ENCODE data around the gene ANKZF1.

The ANKZF1 gene

GRCh38 chr2:219261024-219261855, 31.6 kb downstream of the ANKZF1 start:
- no peak for DNase-seq

DNA sequence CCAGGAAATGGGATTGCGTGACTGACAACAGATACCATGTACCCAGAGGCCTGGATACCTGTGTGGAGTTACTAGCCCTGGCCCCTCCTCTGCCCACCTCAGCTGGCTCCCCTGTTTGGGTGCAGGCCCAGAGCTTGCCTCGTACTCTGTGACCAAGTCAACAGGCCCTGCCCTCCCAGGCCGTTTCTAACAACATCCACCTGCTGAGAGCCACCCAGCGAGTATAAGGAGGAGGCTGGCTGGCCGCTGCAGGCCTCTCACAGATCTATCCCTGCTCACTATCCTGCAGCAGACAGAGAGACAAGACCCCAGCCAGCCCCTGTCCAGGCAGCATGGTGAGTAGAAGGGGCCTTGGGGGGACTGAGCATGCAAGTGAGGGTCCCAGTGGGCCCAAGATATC, 36.6 kb downstream of the ANKZF1 start:
- DNase-seq: no peak

DNA sequence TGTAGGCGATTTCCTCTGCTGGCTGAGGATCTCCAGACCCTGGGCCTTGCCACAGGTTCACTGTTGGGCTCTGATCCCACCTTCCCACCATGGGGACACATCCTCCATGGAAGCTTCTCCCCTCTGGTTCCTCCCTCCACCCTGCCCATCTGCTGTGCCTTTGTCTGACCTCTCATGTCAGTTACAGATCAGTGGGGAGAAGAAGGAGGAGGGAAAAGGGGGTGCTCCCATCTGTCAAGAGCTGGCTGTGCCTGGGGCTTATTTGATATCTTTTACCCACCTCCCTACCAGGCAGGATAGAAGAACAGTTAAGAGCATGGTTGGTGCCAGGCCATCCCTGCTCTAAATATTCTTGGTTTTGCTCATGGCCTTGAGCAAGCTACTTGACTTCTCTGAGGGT, 37.3 kb downstream of the ANKZF1 start:
- DNase-seq: no peak

GRCh38 chr2:219268294-219268693, 38.7 kb downstream of the ANKZF1 start:
- no peak for DNase-seq

- DNase-seq: peak; percentile 22 to 43
Measured at GRCh38 chr2:219269362-219270054, 39.9 kb downstream of the ANKZF1 start.

DNA sequence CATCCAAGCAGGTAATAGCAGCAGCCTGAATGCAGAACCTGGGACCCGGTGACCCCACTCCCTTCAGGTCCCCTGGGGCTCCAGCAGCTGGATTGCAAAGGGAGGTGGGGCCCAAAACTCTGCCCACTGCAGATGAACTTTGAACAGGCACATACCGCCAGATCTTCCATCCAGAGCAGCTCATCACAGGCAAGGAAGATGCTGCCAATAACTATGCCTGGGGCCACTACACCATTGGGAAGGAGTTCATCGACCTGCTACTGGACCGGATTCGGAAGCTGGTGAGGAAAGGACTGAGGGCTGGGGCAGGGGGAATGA, 40.4 kb downstream of the ANKZF1 start:
- no peak for DNase-seq

GRCh38 chr2:219271021-219271420, 41.4 kb downstream of the ANKZF1 start:
- DNase-seq: no peak

- DNase-seq: no peak
Measured at GRCh38 chr2:219272356-219272755, 42.8 kb downstream of the ANKZF1 start.

GRCh38 chr2:219272995-219273394, 43.4 kb downstream of the ANKZF1 start:
- no peak for DNase-seq

- DNase-seq: no peak
Measured at GRCh38 chr2:219273937-219274336, 44.3 kb downstream of the ANKZF1 start.

DNA sequence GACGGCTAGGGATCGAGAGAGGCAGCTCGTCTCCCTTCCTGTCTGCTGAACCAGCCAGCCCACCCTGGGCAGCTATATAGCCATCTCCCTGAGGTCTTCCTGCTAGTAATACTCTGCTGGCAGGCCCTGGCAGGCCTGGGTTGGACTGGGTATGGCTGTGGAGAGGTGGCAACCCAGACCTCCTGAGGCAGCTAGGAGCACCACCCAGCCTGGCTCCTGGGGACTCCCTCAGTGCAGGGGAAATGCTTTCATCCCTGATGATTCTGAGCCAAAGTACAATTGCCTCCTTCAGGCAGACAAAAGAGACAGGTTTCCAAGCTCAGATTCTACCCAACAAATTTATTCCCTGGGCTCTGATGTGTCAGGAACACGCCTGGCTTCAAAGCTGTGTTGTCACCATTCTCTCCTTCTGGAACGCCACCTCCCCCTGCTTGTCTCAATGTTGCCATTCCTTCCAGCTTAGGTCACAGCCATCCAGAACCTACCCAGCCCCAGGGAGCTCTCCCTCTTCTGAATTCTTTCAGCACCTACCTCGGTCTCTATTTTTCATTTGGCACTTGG, 44.8 kb downstream of the ANKZF1 start:
- no peak for DNase-seq

DNA sequence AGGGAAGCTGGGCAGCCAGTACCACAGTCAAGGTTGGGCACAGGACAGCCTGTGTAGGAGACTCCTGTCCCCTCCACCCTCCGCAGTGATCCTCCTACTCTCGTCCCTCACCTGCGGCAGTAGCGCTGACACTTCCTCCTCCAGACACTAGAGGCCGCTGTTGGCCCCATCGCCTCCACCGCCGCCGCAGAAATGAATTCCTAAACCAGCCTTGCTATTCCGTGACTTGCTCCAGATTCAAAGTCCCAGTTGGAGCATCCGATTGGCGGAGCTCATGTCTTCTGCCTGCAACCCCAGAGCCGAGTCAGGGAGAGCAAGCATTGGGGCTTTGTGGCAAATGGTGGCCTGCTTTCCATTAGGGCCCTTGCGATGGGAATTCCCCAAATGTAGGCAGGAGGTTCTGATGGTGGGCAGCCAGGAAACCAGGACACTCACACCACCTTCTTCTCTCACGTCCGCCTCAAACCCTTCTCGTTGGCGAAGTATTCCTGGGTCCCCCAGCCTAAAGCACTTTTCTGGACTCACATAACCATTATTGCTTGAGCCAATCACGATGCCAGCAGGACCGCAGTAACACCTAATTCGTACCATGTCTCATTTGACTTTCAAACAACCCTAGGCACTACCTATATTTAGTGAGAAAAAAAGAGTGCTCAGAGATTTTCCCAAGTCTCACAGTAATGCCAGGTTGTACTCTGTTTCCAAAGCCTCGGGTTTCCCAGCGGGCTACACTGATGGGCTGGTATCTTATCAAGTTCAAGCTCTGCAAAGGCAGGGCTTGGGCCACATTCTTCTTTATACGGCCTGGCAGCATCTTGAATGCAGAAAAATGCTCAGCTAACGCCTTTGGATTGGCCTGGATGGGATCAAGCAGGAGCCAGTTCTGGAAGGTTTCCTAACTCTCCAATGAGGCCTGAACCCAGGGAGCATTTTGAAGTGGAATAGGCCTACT, 48.4 kb downstream of the ANKZF1 start:
- DNase-seq: peak; percentile 78 to 85

DNA sequence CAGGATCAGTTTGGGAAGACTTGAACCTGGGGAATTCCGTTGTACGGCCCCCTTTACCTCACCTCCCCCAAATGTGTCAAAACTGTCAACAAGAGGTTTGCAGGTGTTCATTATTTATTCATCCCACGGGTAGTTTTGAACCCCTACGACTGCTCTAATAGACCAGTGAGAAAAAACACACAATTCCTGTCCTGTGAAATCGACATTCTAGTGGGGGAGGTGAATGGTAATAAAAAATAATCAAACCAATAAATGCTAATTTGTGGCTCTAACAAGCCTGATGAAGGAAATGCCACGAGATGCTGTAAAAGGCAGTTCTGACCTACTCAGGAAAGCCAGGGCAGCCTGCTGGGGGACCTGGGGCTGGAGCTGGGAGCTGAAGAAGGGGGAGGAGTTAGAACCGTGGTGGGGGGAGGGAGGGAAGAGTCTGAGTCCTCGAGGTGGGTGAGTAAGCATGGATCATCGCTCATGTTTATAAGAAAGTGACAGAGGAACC, 49.1 kb downstream of the ANKZF1 start:
- DNase-seq: no peak

- peak; percentile 93 to 96 for DNase-seq
Measured at GRCh38 chr2:219279151-219279915, 49.7 kb downstream of the ANKZF1 start, which contains the start of gene DNAJB2. TSS of gene DNAJB2 (plus strand) at chr2:219279366. CDS start at chr2:219279834, 468 bp downstream.

GRCh38 chr2:219279916-219280516, 50.4 kb downstream of the ANKZF1 start:
- no peak for DNase-seq

DNA sequence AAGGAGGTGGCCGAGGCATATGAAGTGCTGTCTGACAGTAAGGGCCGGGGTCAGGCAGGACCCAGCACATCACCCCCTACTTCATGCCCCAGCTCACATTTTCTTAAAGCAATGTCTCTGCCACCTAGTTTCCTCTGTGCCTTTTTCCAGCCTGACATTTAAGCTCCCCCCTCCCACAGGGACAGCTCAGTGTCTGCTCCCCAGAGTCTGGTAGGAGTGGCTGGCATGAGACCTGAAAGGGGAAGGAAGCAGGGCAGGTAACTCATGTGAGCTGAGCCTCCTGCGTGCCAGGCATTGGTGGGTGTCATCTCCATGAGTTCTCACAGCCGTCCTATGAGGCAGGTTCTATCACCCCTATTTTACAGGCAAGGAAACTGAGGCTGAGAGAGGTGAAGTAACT, 51.0 kb downstream of the ANKZF1 start:
- DNase-seq: no peak

- no peak for DNase-seq
Measured at GRCh38 chr2:219281588-219281987, 52.0 kb downstream of the ANKZF1 start.

DNA sequence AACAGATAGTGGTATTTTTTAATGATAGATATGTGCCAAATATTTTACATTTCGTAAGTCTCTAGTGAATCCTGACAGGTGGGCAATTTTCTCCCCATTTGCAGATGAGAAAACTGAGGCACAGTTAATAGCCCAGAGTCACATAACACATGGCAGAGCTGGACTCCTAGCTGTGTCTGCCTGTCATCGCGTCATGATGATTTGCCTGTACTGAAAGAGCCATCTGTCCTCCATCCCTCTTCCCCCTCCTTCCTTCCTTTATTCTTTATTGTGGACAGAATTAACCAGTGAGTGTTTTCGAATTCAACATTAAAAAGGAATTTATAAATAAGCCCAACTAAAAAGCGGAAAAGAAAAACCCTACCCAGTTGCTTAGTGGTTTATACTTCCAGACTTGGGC, 52.8 kb downstream of the ANKZF1 start:
- DNase-seq: no peak

DNA sequence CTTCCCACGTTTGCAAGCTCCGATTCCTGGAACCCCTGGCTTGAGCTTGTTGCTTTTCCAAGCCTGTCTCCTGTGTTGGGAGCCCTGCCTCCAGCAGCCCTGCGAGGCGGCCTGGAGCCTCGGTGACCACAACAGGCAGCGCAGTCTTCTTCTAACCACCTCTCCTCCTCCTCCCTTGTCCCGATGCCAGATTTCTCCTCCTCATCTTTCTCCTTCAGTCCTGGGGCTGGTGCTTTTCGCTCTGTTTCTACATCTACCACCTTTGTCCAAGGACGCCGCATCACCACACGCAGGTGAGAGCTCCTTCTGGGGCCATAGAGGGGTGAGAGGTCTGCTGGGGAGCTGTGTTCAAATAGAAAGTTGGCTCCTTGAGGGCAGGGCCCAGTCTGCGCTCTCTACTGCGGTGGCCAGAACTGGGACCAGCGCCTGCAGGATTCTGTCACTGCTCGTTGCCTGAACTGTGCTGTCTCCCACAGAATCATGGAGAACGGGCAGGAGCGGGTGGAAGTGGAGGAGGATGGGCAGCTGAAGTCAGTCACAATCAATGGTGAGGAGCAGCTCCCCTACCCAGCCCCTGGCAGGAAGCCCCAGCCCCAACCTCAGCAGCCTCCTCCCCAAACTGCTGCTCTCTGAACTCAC, 53.5 kb downstream of the ANKZF1 start:
- no peak for DNase-seq

- no peak for DNase-seq
Measured at GRCh38 chr2:219284501-219285372, 55.1 kb downstream of the ANKZF1 start.

All from SHP77 (cell line).